Activated CD4-positive, alpha-beta T cell treated with anti-CD3 and anti-CD28 coated beads, Interleukin-2, amount 50 U/mL, for 1 hour (primary cell): ENCODE data around the gene M1AP.

Experiments used
- DNase-seq: peaks from one replicate; pipeline ENCODE4 v3.0.0-alpha.2; 2020

Gene M1AP

DNA sequence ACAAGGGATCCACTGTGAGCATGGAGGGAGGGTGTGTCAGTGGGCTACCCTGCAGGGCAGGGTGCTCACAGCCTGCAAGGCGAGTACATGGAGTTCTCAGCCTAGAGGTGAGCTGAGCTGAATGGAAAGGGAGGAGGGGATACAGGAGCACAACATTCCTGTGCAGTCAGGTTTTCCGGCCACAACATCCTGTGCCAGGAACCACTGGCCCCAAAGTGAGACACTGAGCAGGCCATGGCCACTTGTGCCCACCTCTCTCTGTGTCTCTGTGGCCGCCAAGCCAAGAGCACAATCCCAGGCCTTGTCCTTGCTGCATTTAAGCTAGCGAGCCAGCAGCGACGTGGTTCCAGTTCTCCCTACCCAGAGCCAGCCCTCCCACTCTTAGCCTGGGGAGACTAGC is 87.5 kb downstream of the M1AP start:
- DNase-seq, result no peak

DNA sequence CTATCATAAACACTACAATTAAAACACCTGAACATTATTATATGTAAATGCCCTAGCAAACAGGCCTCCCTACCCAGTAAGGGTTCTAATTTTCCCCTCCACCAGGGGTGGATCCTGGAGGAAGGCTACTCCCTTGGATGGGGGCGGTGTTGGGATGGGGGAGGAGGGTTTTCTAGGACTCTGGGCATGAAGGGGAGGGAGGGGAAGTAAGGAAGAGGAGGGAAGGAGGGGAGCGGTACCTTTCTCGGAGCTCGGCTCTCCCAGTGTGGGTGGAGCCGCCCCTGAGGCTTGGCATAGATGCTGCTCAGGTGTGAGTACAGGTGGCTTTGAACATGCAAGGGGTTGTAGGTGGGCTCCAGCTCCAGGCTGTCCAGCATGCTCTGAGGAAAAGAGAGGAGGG is 88.2 kb downstream of the M1AP start:
- DNase-seq, result no peak

- no peak for DNase-seq
Observed at GRCh38 chr2:74558284-74559230, 89.6 kb downstream of the M1AP start.

DNA sequence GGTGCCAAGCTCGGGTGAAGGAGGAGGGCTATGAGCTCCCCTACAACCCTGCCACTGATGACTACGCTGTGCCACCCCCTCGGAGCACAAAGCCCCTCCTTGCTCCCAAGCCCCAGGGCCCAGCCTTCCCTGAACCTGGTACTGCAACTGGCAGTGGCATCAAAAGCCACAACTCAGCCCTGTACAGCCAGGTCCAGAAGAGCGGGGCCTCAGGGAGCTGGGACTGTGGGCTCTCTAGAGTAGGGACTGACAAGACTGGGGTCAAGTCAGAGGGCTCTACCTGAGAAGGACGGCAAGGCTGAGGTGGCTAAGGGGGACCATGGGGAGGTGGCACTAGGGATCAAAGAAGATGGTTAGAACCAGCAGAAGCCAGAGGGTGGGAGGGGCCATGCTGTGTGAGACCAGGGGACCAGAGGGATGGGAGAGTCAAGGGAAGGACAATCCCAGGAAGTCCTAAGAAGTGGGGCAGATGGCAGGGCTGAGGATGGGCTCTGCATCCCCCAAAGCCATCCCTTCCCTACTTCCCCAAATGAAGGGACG is 91.2 kb downstream of the M1AP start:
- DNase-seq, result no peak

DNA sequence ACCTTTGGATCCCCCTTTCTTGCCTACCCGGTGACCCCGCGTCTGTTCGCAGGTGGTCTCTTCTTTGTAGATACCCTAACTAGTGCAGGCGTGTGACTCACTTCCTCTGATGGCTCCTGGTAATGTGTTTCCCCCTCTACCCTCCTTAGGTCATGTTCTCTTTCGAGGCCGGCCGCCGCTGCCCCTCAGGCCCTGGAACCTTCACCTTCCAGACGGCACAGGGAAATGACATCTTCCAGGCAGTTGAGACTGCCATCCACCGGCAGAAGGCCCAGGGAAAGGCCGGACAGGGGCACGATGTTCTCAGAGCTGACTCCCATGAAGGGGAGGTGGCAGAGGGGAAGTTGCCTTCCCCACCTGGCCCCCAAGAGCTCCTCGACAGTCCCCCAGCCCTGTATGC is 92.0 kb downstream of the M1AP start:
- DNase-seq, result no peak

DNA sequence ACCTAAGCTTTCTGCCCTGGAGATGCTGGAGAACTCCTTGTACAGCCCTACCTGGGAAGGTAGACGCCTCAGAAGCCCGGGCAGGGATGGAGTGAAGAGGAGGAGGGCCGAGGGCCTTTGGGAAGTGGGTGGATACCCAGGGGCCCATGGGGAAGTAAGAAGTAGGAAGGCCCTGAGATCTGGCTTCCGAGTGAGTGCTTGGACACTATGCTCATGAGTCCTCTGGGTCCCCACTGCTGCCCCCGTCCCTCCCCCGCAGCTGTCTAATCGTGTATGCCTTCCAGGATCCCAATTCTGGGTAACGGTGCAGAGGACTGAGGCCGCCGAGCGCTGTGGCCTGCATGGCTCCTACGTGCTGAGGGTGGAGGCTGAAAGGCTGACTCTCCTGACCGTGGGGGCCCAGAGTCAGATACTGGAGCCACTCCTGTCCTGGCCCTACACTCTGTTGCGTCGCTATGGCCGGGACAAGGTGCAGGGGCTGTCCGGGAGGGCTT is 92.5 kb downstream of the M1AP start:
- no peak for DNase-seq

DNA sequence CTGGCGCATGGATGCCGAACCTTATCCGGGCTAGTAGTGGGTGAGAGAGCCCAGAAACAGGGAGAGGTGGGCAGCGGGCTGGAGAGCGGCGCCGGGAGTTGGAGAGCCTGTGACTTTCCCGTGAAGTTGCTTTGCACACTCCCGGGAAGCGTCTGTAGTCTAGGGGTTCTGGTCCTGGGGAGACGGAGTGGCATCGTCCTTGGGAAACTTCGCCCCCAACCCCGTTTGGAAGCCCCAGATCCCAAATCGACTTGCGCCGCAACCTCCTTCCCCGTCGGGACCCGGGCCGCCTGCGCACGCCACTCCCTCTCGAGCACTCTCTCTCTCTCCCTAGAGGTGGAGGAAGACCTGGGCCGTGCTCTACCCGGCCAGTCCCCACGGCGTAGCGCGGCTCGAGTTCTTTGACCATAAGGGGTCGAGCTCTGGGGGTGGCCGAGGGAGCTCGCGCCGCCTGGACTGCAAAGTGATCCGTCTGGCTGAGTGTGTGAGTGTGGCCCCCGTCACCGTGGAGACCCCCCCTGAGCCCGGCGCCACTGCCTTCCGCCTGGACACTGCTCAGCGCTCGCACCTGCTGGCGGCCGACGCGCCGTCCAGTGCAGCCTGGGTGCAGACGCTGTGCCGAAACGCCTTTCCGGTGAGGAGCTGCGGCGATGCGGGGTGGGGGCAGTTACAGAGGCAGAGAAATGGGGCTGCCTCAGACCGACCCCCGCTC is 93.2 kb downstream of the M1AP start:
- DNase-seq, result peak; percentile 40

DNA sequence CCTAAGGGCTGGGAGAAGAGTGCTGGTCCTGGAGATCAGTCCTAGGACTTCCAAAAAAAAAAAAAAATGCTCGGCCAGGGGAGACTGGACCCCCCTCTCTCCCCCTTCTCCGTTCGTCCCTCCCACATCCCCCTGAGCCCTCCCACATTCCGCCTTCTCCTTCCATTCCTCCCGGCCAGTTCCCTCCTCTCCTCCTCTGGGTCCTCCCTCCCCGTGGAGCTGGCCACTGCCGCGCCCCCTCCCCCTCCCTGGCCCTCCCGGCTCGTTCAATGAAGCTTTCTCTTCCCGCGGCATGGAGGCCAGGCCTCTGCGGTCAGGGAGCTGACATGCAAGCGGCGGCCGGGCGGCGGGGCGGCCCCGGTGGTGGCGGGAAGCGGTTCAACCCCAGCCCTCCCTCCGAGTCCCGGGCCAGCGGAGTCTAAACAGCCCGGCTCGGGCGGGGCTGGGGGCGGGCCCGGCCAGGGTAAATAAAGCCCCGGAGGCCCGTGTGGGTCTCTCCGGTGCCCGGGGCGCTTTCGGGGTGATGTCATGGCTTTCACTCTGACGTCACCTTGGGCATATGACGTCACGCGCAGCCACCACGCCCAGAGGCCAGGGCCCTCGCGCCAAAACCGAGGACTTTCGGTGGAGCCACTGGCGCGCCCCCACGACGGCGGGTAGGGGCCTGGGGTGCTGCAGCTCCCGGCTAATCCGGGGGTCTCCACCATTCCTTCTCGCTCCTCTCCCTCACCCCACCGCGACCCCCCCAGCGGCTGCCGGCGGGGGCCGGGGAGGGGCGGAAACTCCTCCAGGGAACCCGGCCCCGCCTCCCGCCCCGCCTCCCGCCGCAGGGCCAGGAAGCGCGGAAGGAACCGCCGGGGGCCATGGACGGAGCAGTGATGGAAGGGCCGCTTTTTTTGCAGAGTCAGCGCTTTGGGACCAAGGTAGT is 94.0 kb downstream of the M1AP start, which contains the start of the genes DOK1 and LOXL3:
Gene DOK1 (plus strand): TSS at position 829 of the 928 bp plus-strand sequence. CDS start 35 bp downstream, at position 864.
Gene LOXL3 (minus strand): TSS at position 51 of the 928 bp plus-strand sequence. CDS start 1,308 bp downstream, outside the sequence.
- DNase-seq, result peak; percentile 77

DNA sequence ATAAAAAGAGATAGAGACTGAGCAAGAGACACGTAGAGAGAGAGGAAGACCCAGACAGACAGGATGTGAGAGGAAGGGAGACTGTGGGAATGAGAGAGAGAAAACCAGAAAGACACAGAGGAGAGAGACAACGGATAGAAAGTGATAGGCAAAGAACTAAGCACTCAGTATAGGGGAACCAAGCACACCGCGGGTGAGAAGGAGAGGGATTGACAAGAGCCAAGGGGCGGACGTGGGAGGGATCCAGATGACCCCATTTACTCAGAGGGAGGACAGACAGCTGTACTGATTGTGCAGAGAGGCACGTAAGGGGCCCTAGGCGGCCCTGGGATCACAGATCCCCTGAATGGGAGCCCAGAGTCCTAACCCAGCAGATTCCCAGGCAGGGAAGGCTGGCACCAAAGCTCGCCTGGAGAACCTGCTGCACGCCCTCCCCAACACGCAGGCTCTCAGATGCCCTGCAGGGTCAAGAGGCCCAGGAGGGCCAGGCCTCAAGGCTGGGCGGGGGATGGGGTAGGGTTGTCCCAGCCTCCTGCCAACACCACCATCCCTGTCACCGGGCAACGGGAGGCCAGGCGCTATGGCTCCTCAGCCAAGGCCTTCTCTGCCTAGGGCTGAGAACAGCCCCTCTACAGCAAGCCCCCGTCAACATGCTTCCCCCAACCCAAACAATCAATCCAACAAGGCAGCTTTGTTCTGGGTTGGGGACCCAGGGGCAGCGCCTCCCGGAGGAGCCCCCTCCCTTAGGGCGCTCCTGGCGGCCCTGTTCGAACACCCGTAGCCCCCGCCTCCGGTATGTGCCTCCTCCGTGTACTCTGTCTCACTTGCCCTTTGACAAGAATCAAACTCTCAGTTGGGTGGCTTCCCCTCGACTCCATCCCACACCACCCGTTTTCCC is 95.0 kb downstream of the M1AP start:
- no peak for DNase-seq

DNA sequence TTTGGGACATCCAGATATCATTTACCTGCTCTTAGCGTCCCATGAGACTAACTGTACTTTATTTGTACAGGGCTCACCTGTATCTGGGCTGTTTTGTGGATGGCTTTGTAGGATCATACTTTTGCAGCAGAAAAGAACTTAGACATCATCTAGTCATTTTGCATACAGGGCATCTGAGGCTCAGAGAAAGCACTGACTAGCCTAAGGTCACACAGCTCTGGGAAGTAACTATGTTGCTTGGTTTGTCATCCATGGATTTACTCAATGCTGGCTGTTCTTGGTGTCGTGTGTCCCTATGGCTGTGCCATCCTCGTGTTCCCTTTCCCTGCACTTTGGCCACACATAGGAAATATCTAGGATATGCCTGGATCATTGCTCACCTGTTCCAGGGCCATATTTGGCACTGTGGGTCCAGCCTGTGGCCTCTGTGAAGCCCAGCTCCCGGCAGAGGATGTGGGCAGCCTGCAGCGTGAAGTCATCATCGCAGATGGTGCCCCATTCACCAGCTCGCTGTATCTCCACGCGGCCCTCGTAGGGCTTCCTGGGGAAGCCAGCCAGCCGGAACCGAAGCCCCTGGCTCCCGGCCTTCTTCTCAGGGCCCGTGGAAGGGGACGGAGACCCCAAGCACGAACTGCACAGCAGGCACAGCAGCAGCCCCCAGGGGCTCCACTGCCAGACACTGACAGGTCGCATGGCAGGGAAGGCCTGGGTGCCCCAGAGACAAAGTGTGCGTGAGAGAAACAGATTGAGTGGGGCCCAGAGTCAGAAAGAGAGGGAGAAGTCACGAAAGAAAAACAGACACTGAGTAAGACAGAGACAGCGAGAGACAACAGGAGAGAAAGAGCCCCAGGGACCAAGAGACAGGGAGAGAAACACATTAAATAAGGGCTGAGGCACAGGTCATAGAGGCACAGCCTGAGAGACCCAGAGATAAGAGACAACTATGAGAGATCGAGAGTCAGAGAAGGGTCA is 95.9 kb downstream of the M1AP start:
- DNase-seq, result no peak

DNA sequence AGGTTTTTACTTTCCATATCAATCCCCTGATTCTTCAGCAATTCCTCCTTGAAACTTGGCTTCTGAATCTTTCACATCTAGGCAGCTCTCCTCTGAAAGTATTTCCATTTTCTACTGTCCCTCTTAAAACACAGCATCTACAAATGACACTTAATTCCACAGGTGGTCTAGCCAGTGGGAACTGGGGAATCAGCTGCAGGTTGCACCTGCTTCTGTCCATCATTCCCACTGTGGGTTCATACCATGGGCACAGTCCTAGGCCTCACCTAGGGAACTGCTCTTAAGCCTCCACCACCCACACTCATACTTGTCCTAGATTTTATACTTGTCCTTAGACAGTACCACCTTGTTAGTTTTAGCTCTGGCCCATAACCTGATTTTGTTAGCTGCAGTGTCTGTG is 96.6 kb downstream of the M1AP start:
- DNase-seq, result no peak

GRCh38 chr2:74550231-74550630 is 97.9 kb downstream of the M1AP start:
- no peak for DNase-seq

GRCh38 chr2:74548900-74549826 is 99.0 kb downstream of the M1AP start:
- DNase-seq, result no peak

GRCh38 chr2:74548285-74548899 is 99.7 kb downstream of the M1AP start:
- DNase-seq, result no peak

GRCh38 chr2:74546004-74546403 is 102.1 kb downstream of the M1AP start:
- DNase-seq, result no peak

DNA sequence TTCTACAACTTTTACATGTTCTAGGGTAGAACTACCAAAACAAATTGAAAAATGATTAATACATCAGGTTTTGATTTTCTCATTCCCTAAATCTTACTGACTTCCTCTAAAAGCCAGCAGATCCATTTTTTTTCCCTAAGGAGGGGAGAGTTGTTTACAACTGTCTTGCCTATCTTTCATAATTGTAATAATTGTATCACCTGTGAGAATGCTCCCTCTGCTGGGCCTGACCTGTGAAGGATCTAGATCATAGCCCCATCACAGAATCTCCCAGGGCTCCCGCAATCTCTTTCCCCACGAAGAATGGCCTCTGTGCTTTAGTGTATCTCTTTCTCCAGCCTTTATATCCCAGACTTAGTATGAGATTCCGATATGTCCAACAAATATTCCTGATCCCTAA is 103.5 kb downstream of the M1AP start:
- DNase-seq, result no peak

GRCh38 chr2:74542978-74543377 is 105.2 kb downstream of the M1AP start:
- no peak for DNase-seq

DNA sequence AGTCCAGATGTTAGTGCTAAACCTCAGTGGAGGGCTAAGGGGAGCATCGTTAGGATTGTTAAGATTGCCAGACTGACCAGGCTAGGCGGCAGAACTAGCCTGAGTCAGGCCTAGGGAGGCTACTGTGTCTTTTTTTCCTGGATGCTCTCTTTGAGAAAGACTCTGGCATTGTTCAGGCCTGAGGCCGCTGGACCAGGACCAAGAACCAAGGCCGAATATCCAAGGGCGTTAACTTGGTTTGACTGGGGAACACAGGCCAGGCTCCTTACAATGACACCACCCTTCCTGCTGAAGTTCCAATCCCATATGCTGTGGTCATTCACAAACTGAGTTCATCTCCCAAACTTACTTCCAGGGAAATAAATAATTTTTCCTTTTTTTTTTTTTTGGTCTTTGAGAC is 107.8 kb downstream of the M1AP start:
- no peak for DNase-seq
